Liver (tissue), 9 donors: ENCODE results near the gene HRH4. TPM values are rescaled to one million over a fixed set of nuclear protein-coding genes. Genes with fewer than 3 reads are reported as not detected.

Experiments used
- DNase-seq: peaks from one replicate; pipeline ENCODE4 v3.0.0-alpha.2; 2017; ENCODE audit warnings: low spot score
- H3K27ac ChIP-seq, 2 donors: one replicate each; pipeline ENCODE4 v1.7.0; 2013; ENCODE audit warnings: inconsistent platforms in 2 of 2, low read length in 2 of 2, control low read depth in 1 of 2, low read depth in 1 of 2, mild to moderate bottlenecking in 1 of 2
- H3K27me3 ChIP-seq, 4 donors: one replicate each; pipeline versions ENCODE4 v1.6.1 to v1.7.0; 2013; ENCODE audit warnings: low read length in 3 of 4, inconsistent platforms in 1 of 4, mild to moderate bottlenecking in 1 of 4, moderate library complexity in 1 of 4; ENCODE audit not compliant: control insufficient read depth in 4 of 4, insufficient read depth in 4 of 4
- H3K36me3 ChIP-seq, 4 donors: one replicate each; pipeline versions ENCODE4 v1.6.1 to v1.7.0; 2013; ENCODE audit warnings: low read length in 3 of 4, mild to moderate bottlenecking in 3 of 4, low read depth in 1 of 4, moderate library complexity in 1 of 4; ENCODE audit not compliant: control insufficient read depth in 4 of 4, insufficient read depth in 3 of 4
- H3K4me1 ChIP-seq, 4 donors: one replicate each; pipeline versions ENCODE4 v1.6.1 to v1.7.0; 2013; ENCODE audit warnings: low read length in 3 of 4, mild to moderate bottlenecking in 3 of 4, moderate library complexity in 1 of 4; ENCODE audit not compliant: control insufficient read depth in 4 of 4, insufficient read depth in 4 of 4
- H3K4me3 ChIP-seq, 3 donors: one replicate each; pipeline versions ENCODE4 v1.6.1 to v1.7.0; 2013; ENCODE audit warnings: low read length in 3 of 3, control low read depth in 1 of 3, low read depth in 1 of 3, mild to moderate bottlenecking in 1 of 3
- H3K9ac ChIP-seq, 2 donors: one replicate each; pipeline ENCODE4 v1.7.0; 2013; ENCODE audit warnings: low read length in 2 of 2, mild to moderate bottlenecking in 2 of 2, moderate library complexity in 2 of 2, control low read depth in 1 of 2, low read depth in 1 of 2
- H3K9me3 ChIP-seq, 4 donors: one replicate each; pipeline versions ENCODE4 v1.6.1 to v1.7.0; 2013; ENCODE audit warnings: low read length in 3 of 4; ENCODE audit not compliant: control insufficient read depth in 4 of 4
- ATF3 ChIP-seq: IDR thresholded peaks from 2 replicates; pipeline ENCODE4 v1.6.1; 2016; ENCODE audit warnings: antibody characterized with exemption
- CTCF ChIP-seq: fragments of 150-350 bp; IDR thresholded peaks from 2 replicates; pipeline ENCODE4 v1.5.1; 2017; ENCODE audit warnings: improper control_type of control experiment, low read depth, low read length; ENCODE audit not compliant: missing input control
- EGR1 ChIP-seq, 2 donors: IDR thresholded peaks; 2 replicates each; pipeline ENCODE4 v1.6.1; 2016 to 2018; ENCODE audit warnings: antibody characterized with exemption in 2 of 2, low read depth in 2 of 2
- FOXA2 ChIP-seq: IDR thresholded peaks from 2 replicates; pipeline ENCODE4 v1.6.1; 2016; ENCODE audit warnings: antibody characterized with exemption
- GABPA ChIP-seq, 2 donors: IDR thresholded peaks in 1 of 2; conservative IDR thresholded peaks in 1 of 2; 2 replicates each; pipeline ENCODE4 v1.6.1; 2016; ENCODE audit warnings: antibody characterized with exemption in 2 of 2, mild to moderate bottlenecking in 1 of 2, moderate library complexity in 1 of 2
- HNF4A ChIP-seq, 2 donors: conservative IDR thresholded peaks; 2 replicates each; pipeline ENCODE4 v1.6.1; 2016; ENCODE audit warnings: antibody characterized with exemption in 2 of 2, mild to moderate bottlenecking in 2 of 2
- HNF4G ChIP-seq: IDR thresholded peaks from 2 replicates; pipeline ENCODE4 v1.6.1; 2016; ENCODE audit warnings: antibody characterized with exemption
- JUND ChIP-seq, 2 donors: IDR thresholded peaks; 2 replicates each; pipeline ENCODE4 v1.6.1; 2016; ENCODE audit warnings: antibody characterized with exemption in 2 of 2
- MAX ChIP-seq: IDR thresholded peaks from 2 replicates; pipeline ENCODE4 v1.6.1; 2016; ENCODE audit warnings: antibody characterized with exemption
- NR2F2 ChIP-seq: IDR thresholded peaks from 2 replicates; pipeline ENCODE4 v1.6.1; 2016; ENCODE audit warnings: antibody characterized with exemption
- RAD21 ChIP-seq, 2 donors: IDR thresholded peaks; 2 replicates each; pipeline ENCODE4 v1.6.1; 2016; ENCODE audit warnings: antibody characterized with exemption in 2 of 2, mild to moderate bottlenecking in 2 of 2
- REST ChIP-seq: IDR thresholded peaks from 2 replicates; pipeline ENCODE4 v1.6.1; 2016; ENCODE audit warnings: antibody characterized with exemption, mild to moderate bottlenecking
- RXRA ChIP-seq, 2 donors: IDR thresholded peaks; 2 replicates each; pipeline ENCODE4 v1.6.1; 2017 to 2018; ENCODE audit warnings: antibody characterized with exemption in 2 of 2, mild to moderate bottlenecking in 1 of 2
- TAF1 ChIP-seq: conservative IDR thresholded peaks from 2 replicates; pipeline ENCODE4 v1.6.1; 2016; ENCODE audit warnings: antibody characterized with exemption, mild to moderate bottlenecking
- YY1 ChIP-seq: IDR thresholded peaks from 2 replicates; pipeline ENCODE4 v1.6.1; 2016; ENCODE audit warnings: antibody characterized with exemption, mild to moderate bottlenecking
- ZBTB33 ChIP-seq: IDR thresholded peaks from 2 replicates; pipeline ENCODE4 v1.6.1; 2016; ENCODE audit warnings: antibody characterized with exemption
- WGBS: extraction: QIAGEN DNeasy Blood & Tissue Kit; methylation state at CpG from one replicate; pipeline ENCODE4 v1.1.7; 2013; 5-methylcytosine and 5-hydroxymethylcytosine counted together
- polyA plus RNA-seq, 2 donors: library from polyadenylated mRNA; stranded (reverse) in 1 of 2; unstranded in 1 of 2; fragments of 200-250 nt in 1 of 2; fragments of >200 nt in 1 of 2; fragmentation: Nextera tagmentation in 1 of 2; extraction: Ambion mirVana in 1 of 2; gene quantifications; one replicate each; pipeline versions ENCODE4 v1.2.1 to v1.2.3, GENCODE V29; 2013 to 2015
- total RNA-seq, 2 donors: library from RNA; depleted of rRNA; stranded (reverse); fragments of >200 nt; gene quantifications; one replicate each; pipeline ENCODE4 v1.2.3, GENCODE V29; 2014
- donor health status: healthy.
- donor health status: healthy.
- donor health status: healthy.
- donor health status: healthy.
- donor health status: healthy.

The HRH4 gene
- total and polyA plus RNA-seq, 4 donors = 0.02 to 0.19 (median 0.17) TPM; not detected in 1

- no peak for DNase-seq
- H3K4me1 ChIP-seq = no peaks in the 10 kb centered on the region
- no peaks in the 10 kb centered on the region for H3K27me3 ChIP-seq
- TF ChIP-seq RAD21 (IDR thresholded peaks at IDR 0.05) (no peak), JUND (IDR thresholded peaks at IDR 0.05) (no peak), MAX (no peak), HNF4A (conservative IDR thresholded peaks at IDR 0.05) (no peak), TAF1 (no peak), ATF3 (no peak), HNF4G (no peak), REST (no peak), YY1 (no peak), NR2F2 (no peak), CTCF (no peak), EGR1 (IDR thresholded peaks at IDR 0.05; ENCODE audit: low read depth in 2 of 2) (no peak), RXRA (IDR thresholded peaks at IDR 0.05) (no peak), FOXA2 (no peak), GABPA (IDR thresholded peaks at IDR 0.05 in 1 of 2, conservative IDR thresholded peaks at IDR 0.05 in 1 of 2) (no peak), ZBTB33 (no peak)
- H3K4me3 ChIP-seq = no peak overlapping the region
- no peak overlapping the region for H3K27ac ChIP-seq
- no peaks in the 10 kb centered on the region for H3K9me3 ChIP-seq
- H3K9ac ChIP-seq = no peak overlapping the region
- WGBS = 75% methylated on average over 5 of the region's 5 CpGs
- peaks cover 0 to 2% (median 0%) of the 10 kb centered on the region in 4 donors for H3K36me3 ChIP-seq
Observed at GRCh38 chr18:24462838-24463775, 2.7 kb downstream of the HRH4 start.
